D341Med (cell line): Measurements from ENCODE around the gene CREB5.

Source experiments
- DNase-seq: peaks from one replicate; pipeline ENCODE4 v3.0.0; 2012; ENCODE audit warnings: low spot score

The CREB5 gene

GRCh38 chr7:28408105-28408959 lies 4.0 kb upstream of the CREB5 start:
- no peak for DNase-seq

DNA sequence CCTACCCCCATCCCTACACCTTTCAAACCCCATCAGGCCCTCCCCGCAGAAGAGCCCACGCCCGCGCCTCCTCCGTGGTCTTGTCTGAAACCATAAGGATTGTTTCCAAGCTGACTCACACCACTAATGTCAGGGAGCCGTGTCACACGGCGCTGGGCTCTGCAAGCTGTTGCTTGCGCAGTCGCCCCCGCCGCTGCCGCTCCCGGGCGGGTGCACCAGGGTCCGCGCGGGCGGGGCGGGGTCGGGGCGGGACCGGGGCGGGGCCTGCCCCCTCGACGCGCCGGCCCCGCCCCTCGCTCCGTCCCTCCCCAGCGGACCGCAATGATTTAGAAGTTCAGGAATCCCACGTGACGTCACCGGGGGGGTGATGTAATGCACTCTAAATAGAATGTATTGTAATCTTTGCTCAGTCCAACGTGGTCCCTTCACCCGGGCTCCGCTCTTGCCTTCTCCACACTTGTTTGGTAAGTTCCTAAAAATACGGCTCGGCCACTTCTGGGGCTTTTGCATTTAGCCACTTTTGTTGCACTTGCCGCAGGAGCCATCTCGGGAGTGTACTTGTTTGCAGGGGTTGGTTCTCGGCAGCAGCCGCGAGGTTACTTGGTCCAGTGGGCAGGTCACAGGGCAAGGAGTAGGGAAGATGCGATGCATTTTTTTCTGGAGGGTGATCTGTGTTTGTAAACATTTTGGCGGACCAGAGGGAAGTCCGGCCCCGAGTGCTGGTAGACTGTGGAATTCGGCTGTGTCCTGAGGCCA lies 3.2 kb upstream of the CREB5 start:
- DNase-seq: peak; percentile 56

- DNase-seq: peak; percentile 54
These were observed 2.3 kb upstream of the CREB5 start for GRCh38 chr7:28409716-28410627.

GRCh38 chr7:28410628-28411531 lies 1.4 kb upstream of the CREB5 start:
- DNase-seq: no peak

GRCh38 chr7:28413011-28413410 lies 693 bp downstream of the CREB5 start:
- DNase-seq: no peak

DNA sequence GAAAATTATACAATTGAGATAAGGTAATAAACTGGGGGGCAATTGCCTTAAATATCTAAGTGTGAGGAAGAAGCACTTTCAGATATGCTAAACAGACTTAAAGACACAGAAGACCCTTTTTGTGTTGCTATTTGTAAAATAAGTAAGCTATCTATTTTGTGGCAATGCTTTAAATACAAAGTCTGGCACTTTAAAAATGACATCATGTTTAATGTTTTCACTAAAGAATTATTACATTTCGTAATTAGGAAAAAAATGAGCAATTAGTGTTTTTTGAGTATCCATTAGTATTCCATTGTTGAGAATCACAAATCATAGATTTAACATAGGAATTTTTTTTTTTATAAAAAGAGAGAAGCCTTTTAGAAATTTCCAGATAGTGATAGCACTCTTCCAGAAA lies 2.1 kb downstream of the CREB5 start:
- DNase-seq: no peak

GRCh38 chr7:28417321-28417940 lies 5.1 kb downstream of the CREB5 start:
- DNase-seq: no peak

GRCh38 chr7:28418311-28418710 lies 6.0 kb downstream of the CREB5 start:
- no peak for DNase-seq

DNA sequence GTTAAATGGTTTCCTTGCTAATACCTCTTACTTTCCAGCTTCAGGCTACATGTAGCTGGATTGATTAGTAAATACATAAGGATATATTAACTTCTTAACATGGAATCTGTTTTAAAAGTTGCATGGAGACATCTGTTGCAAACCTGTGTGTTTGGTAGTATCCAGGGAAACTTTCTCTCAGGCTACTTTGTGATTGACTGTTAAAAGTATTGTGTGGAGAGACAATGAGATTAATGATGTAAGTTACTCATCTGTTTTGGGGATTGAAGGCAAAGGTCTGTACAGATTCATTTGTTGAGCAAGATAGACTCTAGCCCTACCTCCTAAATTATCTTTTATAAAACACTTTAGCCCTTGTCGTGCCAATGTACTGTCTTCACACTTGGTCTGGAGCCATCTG lies 6.6 kb downstream of the CREB5 start:
- no peak for DNase-seq

- DNase-seq: no peak
These were observed 7.4 kb downstream of the CREB5 start for GRCh38 chr7:28419716-28420115.

- no peak for DNase-seq
These were observed 10.8 kb downstream of the CREB5 start for GRCh38 chr7:28423112-28423511.

- DNase-seq: no peak
These were observed 11.7 kb downstream of the CREB5 start for GRCh38 chr7:28423918-28424514.

- DNase-seq: no peak
These were observed 13.2 kb downstream of the CREB5 start for GRCh38 chr7:28425496-28425895.

DNA sequence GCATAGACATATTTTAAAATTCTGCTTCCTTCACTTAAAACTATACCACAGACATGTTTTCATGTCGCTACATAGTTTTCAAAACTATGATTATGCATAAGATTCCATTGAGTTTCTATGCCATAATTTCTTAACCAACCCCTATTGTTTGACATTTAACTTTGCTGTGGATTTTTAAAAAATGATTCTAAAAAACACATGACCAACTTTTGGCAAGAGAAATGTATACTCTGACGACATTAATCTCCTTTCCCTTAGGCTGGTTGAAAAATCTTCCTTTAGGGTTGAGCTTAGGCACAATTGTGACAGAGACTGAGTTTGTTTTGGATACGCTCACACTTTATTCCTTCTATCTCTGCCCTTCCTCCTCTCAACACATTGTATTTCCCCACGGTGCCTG lies 14.9 kb downstream of the CREB5 start:
- no peak for DNase-seq

GRCh38 chr7:28430616-28431015 lies 18.3 kb downstream of the CREB5 start:
- no peak for DNase-seq

DNA sequence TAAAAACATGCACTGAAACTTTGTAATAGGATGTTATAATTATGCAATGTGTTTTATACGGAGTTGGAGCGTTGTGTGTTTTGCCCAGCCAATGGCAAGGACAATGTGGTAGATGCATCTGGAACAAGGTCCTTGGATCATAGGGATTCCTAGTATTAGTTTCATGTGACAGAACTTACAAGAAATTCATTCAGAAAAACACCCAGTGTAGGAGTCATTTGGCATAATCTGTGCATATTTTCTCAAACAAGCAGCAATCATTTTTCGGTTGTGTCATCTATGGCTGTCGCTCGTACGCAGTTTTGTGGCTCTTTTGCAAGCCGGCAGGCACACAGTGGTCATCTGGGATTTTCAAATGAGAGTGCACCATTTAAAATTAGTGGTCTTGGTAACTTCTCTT lies 19.8 kb downstream of the CREB5 start:
- no peak for DNase-seq

GRCh38 chr7:28433039-28433438 lies 20.7 kb downstream of the CREB5 start:
- DNase-seq: no peak

GRCh38 chr7:28433699-28434219 lies 21.4 kb downstream of the CREB5 start:
- DNase-seq: no peak

DNA sequence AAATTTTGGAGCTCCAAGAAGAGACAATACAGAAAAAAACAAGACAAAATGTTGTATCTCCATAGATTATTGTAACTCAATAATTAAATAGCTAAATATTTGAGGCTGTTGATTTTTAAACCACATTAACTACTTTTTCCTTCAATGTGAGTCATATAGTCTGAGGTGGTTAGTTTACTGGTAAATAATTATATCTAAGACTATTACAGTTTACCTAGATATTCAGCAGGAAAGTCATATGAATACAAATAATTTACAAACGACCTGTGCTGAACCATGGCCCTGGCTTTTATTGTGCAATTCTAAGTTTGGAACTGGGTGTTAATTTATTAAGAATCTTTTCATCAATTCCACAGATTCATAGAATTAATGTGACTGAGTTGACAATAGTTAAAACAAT lies 22.2 kb downstream of the CREB5 start:
- DNase-seq: no peak

DNA sequence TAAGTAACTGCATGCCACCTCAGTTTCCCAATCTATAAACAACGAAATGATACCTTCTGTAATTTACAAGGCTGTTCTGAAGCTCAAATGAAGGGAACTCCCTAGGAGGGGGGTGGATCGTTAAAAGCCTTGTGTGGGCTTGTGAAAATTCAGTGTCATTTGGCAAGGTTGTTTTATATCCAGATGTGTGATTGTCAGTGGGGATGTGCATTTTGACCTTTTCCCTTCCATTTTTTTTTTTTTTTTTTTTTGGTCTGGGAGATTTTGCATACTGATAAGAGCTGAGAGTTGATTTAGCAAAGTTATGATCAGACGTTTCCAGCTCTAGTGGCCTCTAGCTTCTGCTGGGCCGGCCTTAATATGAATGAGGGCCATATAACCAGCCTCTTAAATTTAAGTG lies 22.8 kb downstream of the CREB5 start:
- DNase-seq: no peak
